ENCODE data around the gene STX17. TPM values are rescaled to one million over a fixed set of nuclear protein-coding genes. Genes with fewer than 3 reads are reported as not detected.

Gene STX17
- total and polyA plus RNA-seq, 2 experiments from 2014 or later, result 17.6 to 26.7 TPM

- no peaks in the 10 kb centered on the region for H3K79me2 ChIP-seq
- H3K4me2 ChIP-seq, result no peak overlapping the region
- no peaks in the 10 kb centered on the region for H3K36me3 ChIP-seq (replicated peaks; ENCODE audit: insufficient read depth, low read depth)
- H3K9me2 ChIP-seq (replicated peaks; ENCODE audit: insufficient read depth), result no peaks in the 10 kb centered on the region
- no peak for TF ChIP-seq EZH2phosphoT487 (IDR thresholded peaks at IDR 0.05; ENCODE audit: low read depth, severe bottlenecking, unreplicated experiment)
- no peak for TF ChIP-seq EZH2 (IDR thresholded peaks at IDR 0.05; ENCODE audit: borderline replicate concordance)
- TF ChIP-seq CTCF (IDR thresholded peaks at IDR 0.05; ENCODE audit: poor library complexity), result no peak
- H4K20me1 ChIP-seq (ENCODE audit: insufficient read depth, poor library complexity, severe bottlenecking), result no peaks in the 10 kb centered on the region
- no peaks in the 10 kb centered on the region for H3K4me1 ChIP-seq (ENCODE audit: insufficient read depth)
- no peaks in the 10 kb centered on the region for H3K9me3 ChIP-seq (ENCODE audit: low read depth)
- no peak for DNase-seq (ENCODE audit: low spot score)
- no peak overlapping the region for H3K27ac ChIP-seq
- H3K4me3 ChIP-seq, result no peak overlapping the region
- H3K27me3 ChIP-seq, result no peaks in the 10 kb centered on the region
- no peak overlapping the region for H2AFZ ChIP-seq
Observed at GRCh38 chr9:99881769-99882168, 24.7 kb upstream of the STX17 start.

- DNase-seq (ENCODE audit: low spot score), result no peak
- no peak overlapping the region for H3K4me2 ChIP-seq
- H3K79me2 ChIP-seq, result no peaks in the 10 kb centered on the region
- H3K27ac ChIP-seq, result no peak overlapping the region
- H3K4me1 ChIP-seq (ENCODE audit: insufficient read depth), result no peaks in the 10 kb centered on the region
- H3K27me3 ChIP-seq, result no peaks in the 10 kb centered on the region
- no peaks in the 10 kb centered on the region for H3K9me2 ChIP-seq (replicated peaks; ENCODE audit: insufficient read depth)
- no peaks in the 10 kb centered on the region for H4K20me1 ChIP-seq (ENCODE audit: insufficient read depth, poor library complexity, severe bottlenecking)
- no peaks in the 10 kb centered on the region for H3K9me3 ChIP-seq (ENCODE audit: low read depth)
- no peak overlapping the region for H3K4me3 ChIP-seq
- TF ChIP-seq EZH2phosphoT487 (IDR thresholded peaks at IDR 0.05; ENCODE audit: low read depth, severe bottlenecking, unreplicated experiment) (no peak), CTCF (IDR thresholded peaks at IDR 0.05; ENCODE audit: poor library complexity) (no peak), EZH2 (IDR thresholded peaks at IDR 0.05; ENCODE audit: borderline replicate concordance) (no peak)
- WGBS (ENCODE audit: low lambda C conversion rate, missing lambda C conversion rate), result 86% methylated on average over 1 of the region's 1 CpG
- no peak overlapping the region for H2AFZ ChIP-seq
- no peaks in the 10 kb centered on the region for H3K36me3 ChIP-seq (replicated peaks; ENCODE audit: insufficient read depth, low read depth)
Observed at GRCh38 chr9:99885747-99886146, 20.7 kb upstream of the STX17 start.

- no peak for TF ChIP-seq CTCF (IDR thresholded peaks at IDR 0.05; ENCODE audit: poor library complexity)
- TF ChIP-seq EZH2 (IDR thresholded peaks at IDR 0.05; ENCODE audit: borderline replicate concordance), result no peak
- no peak for TF ChIP-seq EZH2phosphoT487 (IDR thresholded peaks at IDR 0.05; ENCODE audit: low read depth, severe bottlenecking, unreplicated experiment)
- H4K20me1 ChIP-seq (ENCODE audit: insufficient read depth, poor library complexity, severe bottlenecking), result no peaks in the 10 kb centered on the region
- WGBS (ENCODE audit: low lambda C conversion rate, missing lambda C conversion rate), result 86% methylated on average over 1 of the region's 1 CpG
Observed at GRCh38 chr9:99889120-99889519, 17.3 kb upstream of the STX17 start.

GRCh38 chr9:99894826-99895225 lies 11.6 kb upstream of the STX17 start:
- Histone ChIP-seq H3K27me3 (peaks cover 10% of the 10 kb centered on the region), H4K20me1 (ENCODE audit: insufficient read depth, poor library complexity, severe bottlenecking) (no peaks in the 10 kb centered on the region), H3K9me2 (replicated peaks; ENCODE audit: insufficient read depth) (no peaks in the 10 kb centered on the region), H3K79me2 (no peaks in the 10 kb centered on the region), H3K36me3 (replicated peaks; ENCODE audit: insufficient read depth, low read depth) (no peaks in the 10 kb centered on the region), H3K27ac (no peak overlapping the region), H2AFZ (no peak overlapping the region), H3K9me3 (ENCODE audit: low read depth) (no peaks in the 10 kb centered on the region), H3K4me2 (no peak overlapping the region), H3K4me3 (no peak overlapping the region), H3K4me1 (ENCODE audit: insufficient read depth) (no peaks in the 10 kb centered on the region)
- DNase-seq (ENCODE audit: low spot score), result no peak
- no peak for TF ChIP-seq EZH2 (IDR thresholded peaks at IDR 0.05; ENCODE audit: borderline replicate concordance)
- TF ChIP-seq CTCF (IDR thresholded peaks at IDR 0.05; ENCODE audit: poor library complexity), result no peak
- no peak for TF ChIP-seq EZH2phosphoT487 (IDR thresholded peaks at IDR 0.05; ENCODE audit: low read depth, severe bottlenecking, unreplicated experiment)
- 37% methylated on average over 2 of the region's 2 CpGs for WGBS (ENCODE audit: low lambda C conversion rate, missing lambda C conversion rate)

More at GRCh38 chr9:99889120-99889519, 17.3 kb upstream of the STX17 start:
- Histone ChIP-seq H3K27ac (no peak overlapping the region), H3K36me3 (replicated peaks; ENCODE audit: insufficient read depth, low read depth) (no peaks in the 10 kb centered on the region), H2AFZ (no peak overlapping the region), H3K79me2 (no peaks in the 10 kb centered on the region), H3K4me1 (ENCODE audit: insufficient read depth) (no peaks in the 10 kb centered on the region), H3K4me3 (no peak overlapping the region), H3K9me3 (ENCODE audit: low read depth) (no peaks in the 10 kb centered on the region), H3K4me2 (no peak overlapping the region), H3K27me3 (no peaks in the 10 kb centered on the region), H3K9me2 (replicated peaks; ENCODE audit: insufficient read depth) (no peaks in the 10 kb centered on the region)
- no peak for DNase-seq (ENCODE audit: low spot score)
